Muscle of back (tissue), 13 donors: Measurements from ENCODE around the gene LORICRIN. TPM values are rescaled to one million over a fixed set of nuclear protein-coding genes. Genes with fewer than 3 reads are reported as not detected.

Experiments
- DNase-seq, 3 donors: peaks; one replicate each; pipeline versions ENCODE4 v3.0.0 to v3.0.0-alpha.2; 2013
- long read RNA-seq, 9 donors: transcript quantifications; one replicate each; lab custom pipeline, GENCODE V29; 2026
- polyA plus RNA-seq, 10 donors: library from polyadenylated mRNA; unstranded; fragments of 120-200 nt; gene quantifications; one replicate each; pipeline ENCODE4 v1.2.1, GENCODE V29; 2013; ENCODE audit not compliant: insufficient read length in 10 of 10

LORICRIN gene
- polyA plus RNA-seq: not detected
- long read RNA-seq, donor 1: 0 reads
- long read RNA-seq, donor 2: 0 reads
- long read RNA-seq, donor 3: 0 reads
- long read RNA-seq, donor 4: 0 reads
- long read RNA-seq, donor 5: 0 reads
- long read RNA-seq, donor 6: 0 reads
- long read RNA-seq, donor 7: 0 reads
- long read RNA-seq, donor 8: 0 reads
- long read RNA-seq, donor 9: 0 reads

- DNase-seq: no peak
These were observed at the start of gene LORICRIN for GRCh38 chr1:153259387-153259786. Gene LORICRIN, plus strand, starts transcription at chr1:153259687. Its CDS starts 1,263 bp downstream, at chr1:153260950.

- no peak for DNase-seq
These were observed 49.3 kb upstream of the LORICRIN start for GRCh38 chr1:153210206-153210605.

- DNase-seq: no peak
These were observed 47.3 kb upstream of the LORICRIN start for GRCh38 chr1:153212201-153212600.

GRCh38 chr1:153213519-153213918, 46.0 kb upstream of the LORICRIN start:
- DNase-seq: no peak

GRCh38 chr1:153217212-153217611, 42.3 kb upstream of the LORICRIN start, which contains the start of gene PRR9:
Gene PRR9, plus strand, starts transcription at chr1:153217584. Its CDS starts 561 bp downstream, at chr1:153218145.
- no peak for DNase-seq

GRCh38 chr1:153217744-153218416, 41.6 kb upstream of the LORICRIN start:
- no peak for DNase-seq

GRCh38 chr1:153220606-153221303, 38.7 kb upstream of the LORICRIN start:
- DNase-seq: no peak

GRCh38 chr1:153223040-153223891, 36.2 kb upstream of the LORICRIN start:
- peak; percentile 10 to 54 (median 16) for DNase-seq

- no peak for DNase-seq
These were observed 31.7 kb upstream of the LORICRIN start for GRCh38 chr1:153227810-153228209.

- DNase-seq: no peak
These were observed 31.0 kb upstream of the LORICRIN start for GRCh38 chr1:153228491-153228890.

- DNase-seq: peak in 1 of 3 donors; percentile 5
These were observed 30.2 kb upstream of the LORICRIN start for GRCh38 chr1:153229076-153229829.

- no peak for DNase-seq
These were observed 28.1 kb upstream of the LORICRIN start for GRCh38 chr1:153231363-153231762.

GRCh38 chr1:153231785-153232184, 27.7 kb upstream of the LORICRIN start:
- no peak for DNase-seq

- DNase-seq: no peak
These were observed 26.9 kb upstream of the LORICRIN start for GRCh38 chr1:153232553-153232952.

GRCh38 chr1:153233448-153233847, 26.0 kb upstream of the LORICRIN start:
- DNase-seq: no peak

- no peak for DNase-seq
These were observed 21.0 kb upstream of the LORICRIN start for GRCh38 chr1:153238527-153238926.

- DNase-seq: no peak
These were observed 17.3 kb upstream of the LORICRIN start for GRCh38 chr1:153242160-153242559.

GRCh38 chr1:153245466-153245865, 14.0 kb upstream of the LORICRIN start:
- no peak for DNase-seq

- DNase-seq: no peak
These were observed 13.5 kb upstream of the LORICRIN start for GRCh38 chr1:153246018-153246417.

- no peak for DNase-seq
These were observed 12.7 kb upstream of the LORICRIN start for GRCh38 chr1:153246825-153247224.
